GM19324 (cell line): Measurements from ENCODE around the gene CABP5.

Source experiments
- ATAC-seq: cut with Tn5 transposase; IDR thresholded peaks from one replicate; pipeline ENCODE4 v1.9.1; 2021; ENCODE audit warnings: mild to moderate bottlenecking, moderate library complexity; ENCODE audit not compliant: unreplicated experiment, low FRiP score

CABP5 gene

GRCh38 chr19:48033604-48034003 is 10.3 kb downstream of the CABP5 start:
- no peak for ATAC-seq

DNA sequence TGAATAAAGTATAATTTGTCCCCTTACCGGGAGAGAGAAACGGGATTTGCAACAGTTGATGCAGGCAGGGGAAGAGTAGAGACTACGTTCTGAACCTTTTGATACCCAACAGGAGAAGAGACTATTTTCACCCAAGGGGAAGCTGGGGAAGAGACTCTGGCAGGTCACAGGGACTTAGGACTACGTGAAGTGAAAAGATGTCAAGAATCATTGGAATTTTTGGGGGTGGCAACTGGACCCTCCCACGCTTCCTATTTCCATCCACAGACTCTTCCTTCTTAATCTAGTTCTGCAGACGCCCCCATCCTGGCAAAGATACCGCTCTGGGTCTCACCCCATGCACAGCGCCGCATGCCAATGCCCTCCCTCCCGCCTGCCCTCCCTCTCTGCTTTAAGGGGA is 13.8 kb downstream of the CABP5 start:
- no peak for ATAC-seq

GRCh38 chr19:48029431-48029830 is 14.4 kb downstream of the CABP5 start:
- ATAC-seq, result no peak

GRCh38 chr19:48025480-48025879 is 18.4 kb downstream of the CABP5 start:
- ATAC-seq, result no peak

DNA sequence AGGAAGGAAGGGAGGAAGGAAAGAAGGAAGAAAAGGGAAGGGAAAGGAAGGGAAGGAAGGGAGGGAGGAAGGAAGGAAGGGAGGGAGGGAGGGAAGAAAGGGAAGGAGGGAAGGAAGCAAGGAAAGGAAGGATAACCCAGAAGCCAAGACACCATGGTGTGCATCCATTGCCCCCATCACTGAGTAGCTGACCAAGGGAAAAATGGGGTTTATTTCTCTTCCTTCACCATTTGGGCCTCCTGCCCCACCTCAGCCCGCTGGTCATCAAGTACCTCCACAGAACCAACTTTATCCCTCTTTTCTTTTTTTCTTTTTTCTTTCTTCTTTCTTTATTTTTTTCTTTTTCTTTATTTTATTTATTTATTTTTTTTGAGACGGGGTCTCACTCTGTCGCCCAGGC is 20.4 kb downstream of the CABP5 start:
- ATAC-seq, result no peak

DNA sequence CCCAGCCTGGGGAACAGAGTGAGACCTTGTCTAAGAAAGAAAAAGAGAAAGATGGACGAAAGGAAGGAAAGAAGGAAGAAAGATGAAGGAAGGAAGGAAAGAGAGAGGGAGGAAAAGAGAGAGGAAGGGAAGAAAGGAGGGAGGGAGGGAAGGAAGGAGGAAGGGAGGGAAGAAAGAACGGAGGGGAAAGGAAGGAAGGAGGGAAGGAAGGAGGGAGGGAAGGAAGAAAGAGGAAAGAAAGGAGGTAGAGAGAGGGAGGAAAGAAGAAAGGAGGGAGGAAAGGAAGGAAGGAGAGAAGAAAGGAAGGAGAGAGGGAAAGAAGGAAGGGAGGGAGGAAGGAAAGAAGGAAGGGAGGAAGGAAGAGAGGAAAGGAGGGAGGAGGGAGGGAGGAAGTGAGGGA is 20.9 kb downstream of the CABP5 start:
- no peak for ATAC-seq

DNA sequence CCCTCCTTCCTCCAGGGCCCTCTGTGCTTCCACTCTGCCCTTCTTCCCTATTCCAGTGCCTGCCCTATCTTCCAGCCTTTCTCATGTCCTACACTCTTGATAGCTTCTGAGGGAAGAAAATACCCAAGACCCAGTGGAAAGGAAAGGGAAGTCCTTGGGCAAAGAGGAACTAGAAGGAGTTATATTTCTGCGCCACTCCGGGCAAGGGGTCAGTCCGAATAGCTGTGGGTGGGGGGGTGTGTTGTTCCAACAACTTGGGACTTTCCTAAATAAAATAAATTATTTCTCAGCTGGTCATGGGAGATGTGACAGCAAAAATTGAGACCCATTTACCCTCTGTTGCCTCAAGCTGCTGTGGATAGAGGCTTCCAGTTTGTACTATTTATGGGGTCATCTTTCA is 23.2 kb downstream of the CABP5 start:
- no peak for ATAC-seq

DNA sequence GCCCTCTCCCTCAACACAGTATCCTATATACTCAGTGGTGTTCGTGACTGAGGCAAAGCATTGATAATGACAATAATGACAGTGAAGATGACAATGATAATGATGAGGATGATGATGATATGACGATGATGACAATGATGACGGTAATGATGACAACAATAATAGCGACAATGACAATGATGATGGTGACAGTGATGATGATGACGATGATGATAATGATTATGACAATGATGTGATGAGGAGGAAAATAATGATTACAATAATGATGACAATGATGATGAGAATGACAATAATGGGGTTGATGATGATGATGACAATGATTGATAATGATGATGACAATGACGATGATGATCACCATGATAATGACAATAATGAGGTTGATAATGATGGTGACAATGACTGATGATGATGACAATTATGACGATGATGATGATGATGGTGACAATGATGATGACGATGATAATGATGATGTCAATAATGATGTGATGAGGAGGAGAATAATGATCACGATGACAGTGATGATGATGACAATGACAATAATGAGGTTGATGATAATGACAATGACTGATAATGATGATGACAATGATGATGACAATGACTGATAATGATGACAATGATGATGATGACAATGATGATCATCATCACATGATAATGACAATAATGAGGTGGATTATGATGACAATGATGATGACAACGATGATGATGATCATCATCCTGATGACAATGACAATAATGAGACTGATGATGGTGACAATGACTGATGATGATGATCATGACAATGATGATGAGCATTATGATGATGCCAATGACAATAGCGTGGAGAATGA is 32.7 kb downstream of the CABP5 start:
- ATAC-seq, result no peak

DNA sequence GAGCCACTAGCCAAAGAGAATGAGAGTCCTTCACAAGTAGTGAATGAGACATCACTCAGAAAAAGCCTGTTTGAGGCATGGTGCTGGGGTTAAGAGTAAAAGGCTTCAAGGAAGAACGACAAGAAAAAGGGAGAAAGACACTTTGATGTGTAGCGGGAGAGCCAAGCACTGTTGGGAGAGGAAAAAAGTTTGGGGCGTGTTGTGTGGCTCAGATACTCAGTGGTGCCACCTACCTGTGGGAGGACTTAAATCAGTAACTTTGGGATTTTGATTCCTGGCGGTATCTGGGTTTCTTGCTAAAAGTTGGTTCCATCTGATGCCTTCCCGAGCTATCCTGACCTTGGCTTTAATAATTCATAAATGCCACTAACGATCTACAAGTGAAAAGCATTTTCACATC is 37.1 kb downstream of the CABP5 start:
- ATAC-seq, result no peak

GRCh38 chr19:48004236-48004635 is 39.6 kb downstream of the CABP5 start:
- ATAC-seq, result no peak

DNA sequence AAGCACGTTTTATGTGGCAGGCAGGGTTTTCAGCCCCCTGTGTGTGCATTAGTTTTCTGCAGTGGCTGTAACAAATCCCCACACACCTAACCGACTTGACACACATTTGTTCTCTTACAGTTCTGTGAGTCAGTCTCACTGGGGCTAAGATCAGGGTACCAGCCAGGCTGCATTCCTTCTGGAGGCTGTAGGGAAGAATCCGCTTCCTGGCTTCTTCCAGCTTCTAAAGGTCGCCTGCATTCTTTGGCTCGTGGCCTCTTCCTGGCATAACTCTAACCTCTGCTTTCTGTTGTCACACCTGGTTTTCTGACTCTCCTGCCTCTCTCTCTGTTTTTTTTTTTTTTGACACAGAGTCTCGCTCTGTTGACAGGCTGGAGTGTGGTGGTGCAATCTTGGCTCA is 43.0 kb downstream of the CABP5 start:
- no peak for ATAC-seq

DNA sequence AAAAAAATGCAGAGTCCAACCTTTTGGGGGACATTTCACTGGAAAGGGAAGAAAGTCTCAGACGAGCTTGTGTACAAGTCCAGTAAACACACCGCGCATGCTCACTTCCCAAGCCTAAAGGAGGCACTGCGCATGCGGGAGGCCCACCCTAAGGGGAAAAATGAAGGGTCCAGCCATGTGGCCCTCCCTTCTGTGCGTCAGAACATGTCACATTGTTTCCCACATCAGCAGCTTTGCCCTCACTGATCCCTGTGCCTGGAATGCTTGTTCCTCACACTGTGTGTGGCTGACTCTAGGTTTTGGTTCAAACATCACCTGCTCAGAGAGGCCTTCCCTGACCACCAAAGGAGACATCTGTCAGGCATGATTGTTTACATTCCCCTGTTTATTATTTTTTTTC is 45.1 kb downstream of the CABP5 start:
- no peak for ATAC-seq

- no peak for ATAC-seq
Measured at GRCh38 chr19:47996230-47996727, 47.6 kb downstream of the CABP5 start.

- no peak for ATAC-seq
Measured at GRCh38 chr19:47994209-47994802, 49.6 kb downstream of the CABP5 start, which contains the start of gene ELSPBP1. ELSPBP1 (plus strand) TSS chr19:47994632; CDS start chr19:48008668, 14,036 bp downstream.

- ATAC-seq, result no peak
Measured at GRCh38 chr19:47992070-47992469, 51.8 kb downstream of the CABP5 start, which contains the start of gene BSPH1. BSPH1 (minus strand) TSS chr19:47992170; CDS start chr19:47992081, 89 bp downstream.

DNA sequence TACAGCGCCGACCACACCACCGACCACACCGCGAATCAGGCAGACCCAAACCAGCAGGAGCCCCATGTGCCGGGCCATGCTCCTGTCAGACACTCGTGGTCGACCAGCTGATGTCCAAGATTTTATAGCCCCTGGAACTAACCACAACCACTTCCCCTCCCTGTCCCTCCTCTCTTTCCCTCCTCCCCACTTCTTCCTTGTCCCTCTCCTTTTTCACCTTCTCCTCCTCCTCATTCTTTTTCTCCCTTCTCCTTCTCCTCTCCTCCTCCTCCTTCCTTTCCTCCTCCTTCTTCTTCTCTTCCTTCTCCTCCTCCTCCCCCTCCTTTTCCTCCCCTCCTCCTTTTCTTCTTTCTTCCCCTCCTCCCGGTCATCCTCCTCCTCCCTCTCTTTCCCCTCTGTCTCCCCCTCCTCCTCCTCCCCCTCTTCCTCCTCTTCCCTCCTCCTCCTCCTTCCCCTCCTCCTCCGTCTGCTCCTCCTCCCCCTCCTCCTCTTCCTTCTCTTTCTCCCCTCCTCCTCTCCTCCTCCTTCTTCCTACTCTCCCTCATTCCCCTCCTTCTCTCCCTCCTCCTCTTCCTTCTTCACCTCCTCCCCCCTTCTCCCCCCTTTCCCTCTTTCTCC is 52.6 kb downstream of the CABP5 start:
- ATAC-seq, result no peak
